NCI-H2107 (cell line): ENCODE results near the gene TRIM63.
A peak's percentile ranks its signal among the peaks of the same experiment; 100 is the strongest.
"Not testable (repeated sequence)": the region's sequence is repeated elsewhere in the genome, so short reads cannot be mapped to it uniquely, and the experiment has no call there.

ENCODE experiments used
- DNase-seq: peaks from one replicate; lab custom pipeline; 2025; lab: John Stamatoyannopoulos, UW

The TRIM63 gene

DNA sequence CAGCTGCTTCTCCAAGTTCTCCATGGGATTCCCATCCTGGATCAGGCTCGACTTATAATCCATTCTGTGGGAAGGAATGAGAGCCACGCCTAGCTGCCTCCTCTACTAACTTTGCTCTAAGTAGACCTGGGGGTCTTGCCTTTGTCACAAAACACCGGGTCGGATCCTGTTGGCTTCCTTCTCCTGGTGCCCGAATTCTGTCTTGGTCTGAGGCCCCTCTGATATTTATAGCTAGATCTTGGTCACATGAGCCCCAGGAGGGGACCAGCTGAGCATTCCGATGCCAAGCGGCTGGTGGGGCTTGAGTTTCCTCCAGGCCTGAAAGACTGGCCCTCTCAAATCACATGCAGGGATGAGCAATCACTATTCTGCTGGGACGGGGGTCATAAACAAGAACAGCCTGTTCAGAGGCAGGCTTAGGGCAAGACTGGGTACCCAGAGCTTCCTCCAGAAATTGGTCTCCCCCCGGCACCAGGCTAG lies at the start of gene TRIM63:
TSS of gene TRIM63 (minus strand) at position 199 of the 480 bp plus-strand sequence. CDS start at position 63, 136 bp downstream.
- no peak for DNase-seq

DNA sequence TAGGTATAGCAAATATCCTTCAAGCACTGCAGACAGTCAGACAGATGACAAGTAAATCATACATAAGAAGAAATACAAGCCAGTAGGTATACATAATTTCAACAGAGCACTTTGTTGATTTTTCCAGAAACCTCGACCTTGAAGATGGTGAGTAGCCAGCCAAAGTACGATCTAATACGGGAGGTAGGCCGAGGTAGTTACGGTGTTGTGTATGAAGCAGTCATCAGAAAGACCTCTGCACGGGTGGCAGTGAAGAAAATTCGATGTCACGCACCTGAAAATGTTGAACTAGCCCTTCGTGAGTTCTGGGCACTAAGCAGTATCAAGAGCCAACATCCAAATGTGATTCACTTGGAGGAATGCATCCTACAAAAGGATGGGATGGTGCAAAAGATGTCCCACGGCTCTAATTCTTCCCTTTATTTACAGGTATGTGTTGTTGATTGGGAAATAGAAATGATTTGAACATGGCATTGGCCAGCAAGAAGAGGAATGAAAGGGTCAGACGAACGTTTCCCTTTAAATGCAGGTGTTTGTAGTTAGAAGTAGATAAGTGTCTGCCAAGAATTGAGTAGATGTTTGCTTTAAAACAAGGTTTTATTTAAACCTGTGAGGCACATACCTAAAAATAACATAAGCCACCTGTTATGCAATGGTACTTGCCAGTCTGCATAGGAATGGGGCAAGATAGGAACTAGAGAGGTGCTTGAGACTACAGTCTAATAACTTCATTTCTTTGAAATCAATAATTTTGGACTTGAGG lies 46.9 kb upstream of the TRIM63 start:
- no peak for DNase-seq

DNA sequence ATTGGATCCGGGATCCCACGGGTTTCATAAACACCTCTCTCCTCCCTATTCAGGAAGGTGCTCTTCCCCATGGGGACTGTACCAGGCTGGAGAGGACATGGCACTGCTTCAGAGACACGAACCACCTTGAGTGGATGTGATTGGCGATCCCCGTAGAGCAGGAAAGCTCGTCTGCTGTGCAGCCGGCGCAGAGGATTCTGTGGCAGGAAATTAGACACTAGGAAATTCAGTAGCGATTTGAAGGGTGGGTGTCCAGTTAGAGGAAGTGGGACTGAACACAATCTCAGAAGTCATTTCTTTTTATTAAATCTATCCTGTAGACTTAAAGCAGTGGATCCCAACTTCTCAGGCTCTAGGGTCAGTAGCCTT lies 45.0 kb upstream of the TRIM63 start:
- DNase-seq = no peak

DNA sequence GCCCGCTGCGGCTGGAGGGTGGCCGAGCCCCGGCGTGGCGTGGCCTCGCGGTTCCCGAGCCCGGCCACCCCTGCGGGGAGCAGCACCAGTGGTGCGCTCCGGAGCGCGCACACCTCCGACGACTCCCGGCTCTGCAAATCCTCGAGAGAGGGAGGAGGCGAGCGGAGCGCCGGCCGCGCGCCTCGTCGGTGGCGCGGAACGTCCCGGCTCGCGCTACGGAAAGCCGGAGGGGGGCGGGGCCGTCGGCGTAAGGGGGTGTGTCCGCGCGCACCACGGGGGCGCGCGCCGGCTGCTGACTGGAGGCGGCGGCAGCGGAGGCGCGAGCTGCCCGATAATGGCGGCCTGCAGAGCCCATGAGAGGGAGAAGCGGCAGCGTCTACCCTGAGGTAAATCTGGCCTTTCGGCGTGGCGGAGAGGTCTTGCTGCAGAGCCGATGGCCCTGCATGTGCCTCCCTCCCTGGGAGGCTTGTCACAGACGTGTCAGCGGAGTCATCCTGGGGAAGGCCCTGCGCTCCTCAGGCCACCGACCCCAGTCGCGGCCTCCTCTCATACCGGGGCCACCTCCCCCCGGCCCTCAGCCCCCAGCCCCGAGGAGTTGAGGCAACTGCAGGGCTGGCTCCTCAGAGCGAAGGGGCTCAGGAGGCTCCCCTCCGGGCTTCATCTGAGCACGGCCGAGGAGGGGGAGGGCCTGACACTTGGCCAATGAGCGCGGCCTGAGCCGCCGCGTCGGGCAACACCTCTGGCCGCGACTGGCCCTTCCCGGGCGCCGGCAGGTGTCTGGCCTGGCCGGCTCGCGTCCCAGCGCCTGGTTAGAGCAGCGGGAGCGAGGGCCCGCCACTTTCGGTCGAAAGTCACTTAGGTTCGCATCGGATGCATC lies 44.3 kb upstream of the TRIM63 start, which contains the start of gene PDIK1L:
TSS of gene PDIK1L (plus strand) at position 295 of the 877 bp plus-strand sequence. CDS start 2,485 bp downstream, outside the sequence.
- peak; percentile 95 for DNase-seq

DNA sequence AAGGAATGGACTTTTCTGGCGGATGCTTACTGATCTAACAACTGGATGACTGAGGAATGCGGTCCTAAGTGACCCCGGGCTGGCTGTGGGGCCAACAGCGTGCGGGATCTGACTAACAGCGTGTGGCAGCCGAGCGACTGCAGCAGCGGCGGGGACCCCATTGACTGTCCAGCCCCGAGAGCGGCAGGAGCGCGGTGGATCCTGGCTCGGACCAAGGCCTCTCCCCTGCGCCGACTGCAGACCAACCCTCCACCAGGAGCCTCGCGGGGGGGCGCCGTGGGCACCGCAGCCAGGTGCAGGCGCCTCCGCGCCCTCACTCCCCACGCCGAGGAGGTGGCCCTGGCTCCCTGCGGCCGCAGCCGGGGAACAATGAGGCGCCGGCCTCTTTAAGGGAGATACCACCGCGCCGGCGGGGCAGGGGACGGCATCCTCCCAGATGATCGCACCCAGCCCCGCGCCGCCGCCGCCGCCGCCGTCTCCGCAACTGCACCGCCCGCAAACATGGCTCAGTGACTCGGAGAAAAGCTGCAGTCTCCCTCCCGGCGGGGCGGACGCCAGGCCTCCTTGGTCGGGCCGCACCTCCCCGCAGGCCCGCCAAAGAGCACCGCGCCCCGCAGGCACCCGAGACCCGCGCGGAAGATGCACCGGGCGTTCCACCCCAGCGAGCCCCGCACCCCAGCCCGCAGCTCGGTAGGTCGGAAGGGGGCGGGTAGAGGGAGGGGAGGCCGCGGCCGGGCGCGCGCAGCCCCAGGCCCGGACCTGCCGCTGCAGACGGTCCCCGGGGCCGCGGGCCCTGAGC lies 43.5 kb upstream of the TRIM63 start:
- DNase-seq = peak; percentile 86

DNA sequence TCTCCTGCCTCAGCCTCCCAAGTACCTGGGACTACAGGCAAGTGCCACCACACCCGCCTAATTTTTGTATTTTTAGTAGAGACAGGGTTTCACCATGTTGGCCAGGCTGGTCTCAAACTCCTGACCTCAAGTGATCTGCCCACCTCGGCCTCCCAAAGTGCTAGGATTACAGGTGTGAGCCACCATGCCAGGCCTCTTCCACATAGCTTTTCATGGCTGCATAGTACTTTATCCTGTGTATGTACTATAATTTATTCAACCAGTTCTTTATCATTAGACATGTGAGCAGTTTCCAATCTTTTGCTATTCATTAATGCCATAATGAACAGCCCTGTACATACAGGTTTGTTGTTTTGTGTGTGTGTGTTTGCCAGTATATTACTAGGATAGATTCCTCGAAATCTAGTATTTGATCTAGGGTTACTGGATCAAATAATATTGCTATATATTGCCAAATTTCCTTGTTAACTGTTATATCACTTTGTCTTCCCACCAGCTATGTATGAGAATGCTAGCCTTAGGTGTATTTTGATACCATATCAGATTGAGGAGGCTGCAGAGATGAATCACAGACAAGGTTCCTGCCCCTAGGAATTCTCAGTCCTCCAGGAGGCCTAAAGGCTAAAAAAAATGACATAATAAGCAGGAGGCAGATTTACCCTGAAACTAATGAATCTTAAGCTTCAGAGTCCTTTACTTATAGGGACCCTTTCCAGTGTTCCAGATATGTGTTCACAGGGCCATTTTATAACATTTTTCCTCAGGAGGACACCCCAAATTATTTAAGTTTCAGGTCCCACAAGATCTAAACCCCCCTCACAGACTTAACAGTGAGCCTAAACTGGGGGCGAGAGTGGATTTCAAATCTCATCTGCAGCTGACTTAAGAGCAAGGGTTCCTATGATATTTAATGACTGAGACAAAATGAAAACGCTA lies 42.1 kb upstream of the TRIM63 start:
- DNase-seq = no peak

DNA sequence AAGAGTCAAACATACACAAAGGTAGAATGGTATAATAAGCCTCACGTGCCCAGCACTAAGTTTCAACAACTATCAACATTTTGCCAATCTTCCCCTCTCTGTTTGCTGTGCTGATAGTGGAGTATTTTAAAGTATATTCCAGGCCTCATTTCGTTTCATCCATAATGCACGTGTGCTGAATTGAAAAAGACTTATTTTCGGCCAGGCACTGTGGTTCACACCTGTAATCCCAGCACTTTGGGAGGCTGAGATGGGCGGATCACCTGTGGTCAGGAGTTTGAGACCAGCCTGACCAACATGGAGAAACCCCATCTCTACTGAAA lies 37.8 kb upstream of the TRIM63 start:
- not testable (repeated sequence) for DNase-seq

DNA sequence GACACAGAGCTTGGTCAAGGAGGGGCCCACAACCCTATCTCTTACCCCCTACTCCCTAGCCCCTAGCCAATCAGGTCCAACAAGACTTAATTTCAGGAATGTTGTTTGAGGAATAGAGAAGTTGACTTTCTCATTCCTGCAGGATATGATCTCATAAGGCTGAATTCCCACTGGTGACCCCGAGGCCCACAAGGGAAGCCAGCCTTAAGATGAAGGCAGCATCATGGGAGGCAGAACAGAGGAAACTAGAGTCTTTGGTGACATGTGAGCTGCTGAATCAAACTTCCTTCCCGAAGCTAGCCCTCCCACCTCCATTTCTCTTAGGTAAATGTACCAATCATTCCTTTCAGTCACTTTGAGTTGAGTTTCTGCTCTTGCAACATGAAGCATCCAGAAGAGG lies 35.1 kb upstream of the TRIM63 start:
- no peak for DNase-seq

DNA sequence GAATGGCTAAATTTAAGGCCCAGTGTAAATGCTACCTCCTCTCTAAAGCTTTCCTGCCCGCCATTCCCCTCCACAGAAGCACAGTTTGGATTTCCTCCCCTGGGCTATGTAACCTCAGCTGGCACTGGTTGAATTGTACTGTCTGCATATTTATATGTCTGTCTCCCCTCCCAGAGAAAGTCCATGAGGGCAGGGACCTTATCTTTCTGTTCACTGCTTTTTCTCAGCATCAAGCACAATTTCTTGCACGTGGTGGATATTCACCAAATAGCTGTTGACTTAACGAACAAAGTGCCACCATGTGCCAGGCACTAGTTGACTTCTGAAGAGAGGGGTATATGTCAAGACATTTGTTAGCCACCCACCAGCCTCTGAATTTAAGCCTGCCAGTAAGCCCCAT lies 34.7 kb upstream of the TRIM63 start:
- no peak for DNase-seq

DNA sequence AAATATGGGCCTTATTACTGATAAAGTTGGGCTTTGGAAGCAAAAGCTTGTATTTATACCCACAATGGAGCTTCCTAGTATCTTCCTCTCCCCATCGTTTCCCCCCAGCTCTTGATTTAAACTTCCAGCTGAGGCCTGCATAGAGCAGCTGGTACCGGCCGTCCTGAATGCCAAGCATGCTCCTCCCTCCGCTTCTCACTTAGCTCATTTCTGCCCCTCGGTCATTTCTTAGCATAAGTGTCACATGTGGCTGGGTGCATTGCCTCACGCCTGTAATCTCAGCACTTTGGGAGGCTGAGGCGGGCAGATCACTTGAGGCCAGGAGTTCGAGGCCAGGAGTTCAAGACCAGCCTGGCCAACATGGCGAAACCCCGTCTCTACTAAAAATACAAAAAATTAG lies 32.8 kb upstream of the TRIM63 start:
- not testable (repeated sequence) for DNase-seq

DNA sequence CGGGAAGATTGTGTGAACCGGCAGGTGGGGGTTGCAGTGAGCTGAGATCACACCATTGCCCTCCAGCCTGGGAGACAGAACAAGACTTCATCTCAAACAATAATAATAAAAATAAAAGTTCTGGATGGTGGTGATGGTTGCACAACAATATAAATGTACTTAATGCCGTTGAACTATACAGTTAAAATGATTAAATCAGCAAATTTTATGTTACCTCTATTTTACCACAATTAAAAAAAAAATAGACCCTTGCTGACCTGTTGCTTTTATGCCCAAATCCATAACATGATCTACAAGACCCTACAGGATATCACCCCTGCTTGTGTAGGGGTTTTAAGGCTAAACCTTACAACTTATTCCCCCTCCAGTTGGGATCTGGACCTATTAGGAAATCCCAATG lies 32.4 kb upstream of the TRIM63 start:
- no peak for DNase-seq

DNA sequence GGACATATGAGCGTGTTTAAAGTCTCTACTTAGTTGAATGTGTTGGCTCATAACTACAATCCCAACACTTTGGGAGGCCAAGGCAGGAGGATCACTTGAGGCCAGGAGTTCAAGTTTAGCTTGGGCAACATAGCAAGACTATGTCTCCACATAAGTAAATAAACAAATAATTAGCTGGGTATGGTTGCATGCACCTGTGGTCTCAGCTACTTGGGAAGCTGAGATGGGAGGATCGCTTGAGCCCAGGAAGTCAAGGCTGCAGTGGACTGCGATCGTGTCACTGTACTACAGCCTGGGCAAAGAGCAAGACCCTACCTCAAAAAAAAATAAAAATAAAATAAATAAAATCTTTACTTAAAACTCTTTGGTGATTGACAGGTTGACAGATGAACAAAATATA lies 31.2 kb upstream of the TRIM63 start:
- DNase-seq = no peak

DNA sequence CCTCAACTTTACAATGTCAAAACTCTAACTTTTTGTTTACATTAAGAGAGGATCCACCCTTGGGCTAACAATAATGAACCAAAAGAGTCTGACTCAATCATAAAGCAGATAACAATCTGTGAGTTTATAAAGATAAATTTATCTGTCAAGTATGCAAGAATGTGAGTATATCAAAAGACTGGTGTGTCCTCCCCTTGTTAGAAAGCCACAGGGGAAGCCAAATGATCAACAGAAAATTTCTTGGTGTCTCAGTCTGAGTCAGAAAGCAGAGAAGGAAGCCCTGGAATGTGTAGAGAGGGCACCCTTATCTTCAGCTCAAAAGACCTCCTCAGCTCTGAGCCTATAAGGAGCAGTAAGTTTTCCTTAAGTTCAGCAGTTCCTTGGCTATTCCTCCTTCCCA lies 30.3 kb upstream of the TRIM63 start:
- no peak for DNase-seq

DNA sequence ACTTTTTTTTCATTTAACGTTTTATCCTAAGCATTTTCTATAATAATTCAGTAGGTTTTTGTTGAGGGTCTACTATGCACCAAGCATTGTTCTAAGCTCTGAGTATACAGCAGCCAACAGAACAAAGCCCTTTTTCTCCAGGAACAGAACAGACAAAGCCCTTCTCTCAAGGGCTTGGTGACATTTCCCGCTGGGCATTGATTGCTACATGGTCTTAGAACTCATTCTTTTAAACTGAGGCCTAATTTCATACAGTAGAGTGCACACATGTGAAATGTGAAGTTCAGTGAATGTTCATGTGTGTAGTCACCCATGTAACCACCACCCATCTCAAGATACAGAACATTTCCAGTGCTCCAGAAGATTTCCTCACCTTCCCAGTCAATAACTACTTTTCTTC lies 29.0 kb upstream of the TRIM63 start:
- DNase-seq = no peak

DNA sequence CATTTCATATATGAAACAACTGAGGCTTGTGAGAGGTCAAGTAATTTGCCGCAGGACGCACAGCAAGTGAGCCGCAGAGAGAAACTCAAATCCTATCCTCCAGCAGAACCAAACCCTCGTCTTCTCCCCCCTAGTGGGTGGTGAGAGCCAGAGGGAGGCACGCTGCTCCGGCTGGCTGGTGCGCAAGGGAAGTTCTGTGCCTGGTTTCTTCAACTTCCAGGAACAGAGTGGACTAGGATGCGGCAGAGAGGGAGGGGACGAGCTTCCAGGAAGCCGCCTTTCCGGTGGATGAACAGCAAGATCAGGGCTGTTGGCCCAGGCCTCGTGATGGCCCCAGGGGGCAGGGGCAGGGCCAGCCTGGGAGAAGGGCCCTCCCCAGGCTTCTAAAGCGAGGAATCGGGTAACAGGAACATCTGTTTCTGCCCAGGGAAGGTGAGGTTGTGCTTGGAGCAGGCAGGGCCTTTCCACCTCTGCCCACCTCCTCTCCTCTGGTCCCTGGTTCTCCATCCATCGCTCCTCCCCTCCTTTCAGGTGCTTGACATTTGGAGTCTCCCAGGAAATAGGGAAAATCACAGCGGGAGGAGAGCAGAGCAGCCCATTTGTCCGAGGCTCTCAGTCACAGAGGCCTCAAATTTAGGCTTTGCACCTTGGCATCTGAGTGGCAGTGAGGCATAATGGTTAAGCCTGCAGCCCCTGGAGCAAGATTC lies 27.4 kb upstream of the TRIM63 start:
- peak; percentile 43 for DNase-seq

DNA sequence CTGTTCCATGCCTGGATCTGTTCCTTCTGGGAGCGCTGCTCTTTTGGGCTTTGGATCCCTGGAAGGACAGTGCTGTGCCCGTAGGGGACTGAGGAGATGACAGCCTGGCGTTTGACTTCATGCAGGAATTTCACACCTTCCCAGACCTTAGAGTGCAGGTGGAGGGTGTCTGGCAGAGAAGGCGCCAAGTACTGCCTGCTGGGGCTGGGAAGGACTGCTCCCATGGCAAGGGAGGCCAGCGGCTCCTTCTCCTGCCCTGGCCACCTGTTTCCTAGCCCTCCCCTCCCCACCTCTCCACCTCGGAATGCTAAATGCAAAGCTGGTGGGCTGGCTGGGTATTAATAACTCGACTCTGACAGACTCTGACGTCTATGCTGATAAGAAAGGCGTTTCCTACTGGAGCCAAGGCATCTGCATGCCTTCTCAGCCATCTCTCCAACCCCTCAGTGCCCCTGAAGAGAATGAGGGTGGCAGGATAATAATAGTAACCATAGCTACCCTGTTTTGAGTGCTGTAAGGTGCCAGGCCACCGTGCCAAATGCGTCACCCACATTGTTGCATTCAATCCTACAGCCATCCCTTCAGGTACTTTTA lies 26.7 kb upstream of the TRIM63 start:
- no peak for DNase-seq

DNA sequence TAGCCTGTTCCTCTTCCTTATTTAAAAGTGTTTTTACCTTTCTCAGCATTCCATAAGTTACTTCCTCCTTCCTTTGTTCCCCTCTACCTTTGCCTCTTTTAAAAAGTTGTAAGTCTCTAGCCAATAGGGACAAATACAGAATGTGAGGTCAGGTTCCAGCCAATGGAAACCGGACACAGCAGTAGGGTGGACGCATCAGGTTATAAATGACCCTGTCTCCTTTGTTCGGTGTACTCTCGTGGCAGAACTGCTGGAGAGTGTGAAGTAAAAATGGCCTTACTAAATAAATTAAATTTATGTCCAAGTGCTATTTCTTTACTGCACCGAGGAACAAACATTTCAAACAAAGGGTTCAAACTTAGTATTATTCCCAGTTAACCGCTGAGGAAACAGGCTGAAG lies 26.1 kb upstream of the TRIM63 start:
- DNase-seq = not testable (repeated sequence)

DNA sequence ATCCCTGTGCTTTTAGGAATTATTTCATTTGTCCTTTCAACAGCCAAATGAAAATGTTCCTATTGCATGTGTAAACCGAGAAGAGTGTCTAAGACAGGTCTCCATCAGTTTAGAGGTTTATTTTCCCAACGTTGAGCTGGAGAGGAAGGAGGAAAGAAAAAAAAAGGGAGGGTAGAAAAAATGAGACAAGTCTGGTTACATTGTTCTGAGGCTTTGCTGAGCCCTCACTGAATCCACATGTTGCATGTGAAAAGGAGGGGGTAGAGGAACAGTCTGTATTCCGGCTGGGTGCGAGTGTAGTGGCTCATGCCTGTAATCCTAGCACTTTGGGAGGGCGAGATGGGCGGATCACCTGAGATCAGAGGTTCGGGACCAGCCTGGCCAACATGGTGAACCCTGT lies 25.0 kb upstream of the TRIM63 start:
- DNase-seq = no peak

DNA sequence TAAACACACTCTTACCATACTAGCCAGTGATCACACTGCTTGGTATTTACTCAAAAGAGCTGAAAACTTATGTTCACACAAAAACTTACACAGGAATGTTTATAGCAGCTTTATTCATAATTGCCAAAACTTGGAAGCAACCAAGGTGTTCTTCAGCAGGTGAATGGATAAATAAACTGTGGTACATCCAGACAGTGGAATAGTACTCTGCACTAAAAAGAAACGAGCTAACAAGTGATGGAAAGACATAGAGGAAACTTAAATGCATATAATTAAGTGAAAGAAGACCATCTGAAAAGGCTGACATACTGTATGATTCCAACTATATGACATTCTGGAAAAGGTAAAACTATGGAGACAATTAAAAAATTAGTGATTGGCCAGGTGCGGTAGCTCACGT lies 23.5 kb upstream of the TRIM63 start:
- no peak for DNase-seq

DNA sequence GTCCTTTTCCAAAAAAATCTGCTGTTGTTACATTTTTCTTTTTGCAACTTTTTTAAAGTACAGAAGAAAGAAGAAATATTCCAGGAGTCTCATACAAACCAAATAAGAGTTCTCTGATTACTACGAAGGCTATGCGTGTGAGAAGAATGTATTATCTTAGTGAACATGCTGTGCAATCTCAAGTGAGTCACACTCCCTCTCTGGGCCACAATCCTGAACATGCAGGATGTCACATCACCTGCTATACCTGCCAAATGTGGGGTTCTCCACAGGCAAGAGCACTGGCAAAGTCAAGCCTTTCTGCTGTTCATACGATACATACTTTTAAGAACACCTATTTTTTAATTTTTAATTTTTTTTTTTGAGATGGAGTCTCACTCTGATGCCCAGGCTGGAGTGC lies 21.7 kb upstream of the TRIM63 start:
- no peak for DNase-seq
